Skeletal muscle satellite cell (primary cell): ENCODE data around the gene CCR3.

Source experiments
- H3K27me3 ChIP-seq: 2 replicates; pipeline ENCODE4 v1.7.0; 2013; ENCODE audit warnings: low read length; ENCODE audit not compliant: control insufficient read depth, insufficient read depth
- H3K36me3 ChIP-seq: 2 replicates; pipeline ENCODE4 v1.7.0; 2013; ENCODE audit warnings: mild to moderate bottlenecking, control low read depth, low read length; ENCODE audit not compliant: insufficient read depth
- H3K4me1 ChIP-seq: 2 replicates; pipeline ENCODE4 v1.7.0; 2013; ENCODE audit warnings: low read length; ENCODE audit not compliant: control insufficient read depth, insufficient read depth
- H3K4me2 ChIP-seq: 2 replicates; pipeline ENCODE4 v1.7.0; 2013; ENCODE audit warnings: mild to moderate bottlenecking, low read length
- H3K4me3 ChIP-seq: 2 replicates; pipeline ENCODE4 v1.7.0; 2013; ENCODE audit warnings: low read length
- H3K9ac ChIP-seq: 2 replicates; pipeline ENCODE4 v1.7.0; 2013; ENCODE audit warnings: mild to moderate bottlenecking, low read depth, low read length, moderate library complexity
- H3K9me3 ChIP-seq: replicated peaks from 2 replicates; pipeline ENCODE4 v1.7.0; 2013; ENCODE audit warnings: mild to moderate bottlenecking, control low read depth, low read length

The CCR3 gene

DNA sequence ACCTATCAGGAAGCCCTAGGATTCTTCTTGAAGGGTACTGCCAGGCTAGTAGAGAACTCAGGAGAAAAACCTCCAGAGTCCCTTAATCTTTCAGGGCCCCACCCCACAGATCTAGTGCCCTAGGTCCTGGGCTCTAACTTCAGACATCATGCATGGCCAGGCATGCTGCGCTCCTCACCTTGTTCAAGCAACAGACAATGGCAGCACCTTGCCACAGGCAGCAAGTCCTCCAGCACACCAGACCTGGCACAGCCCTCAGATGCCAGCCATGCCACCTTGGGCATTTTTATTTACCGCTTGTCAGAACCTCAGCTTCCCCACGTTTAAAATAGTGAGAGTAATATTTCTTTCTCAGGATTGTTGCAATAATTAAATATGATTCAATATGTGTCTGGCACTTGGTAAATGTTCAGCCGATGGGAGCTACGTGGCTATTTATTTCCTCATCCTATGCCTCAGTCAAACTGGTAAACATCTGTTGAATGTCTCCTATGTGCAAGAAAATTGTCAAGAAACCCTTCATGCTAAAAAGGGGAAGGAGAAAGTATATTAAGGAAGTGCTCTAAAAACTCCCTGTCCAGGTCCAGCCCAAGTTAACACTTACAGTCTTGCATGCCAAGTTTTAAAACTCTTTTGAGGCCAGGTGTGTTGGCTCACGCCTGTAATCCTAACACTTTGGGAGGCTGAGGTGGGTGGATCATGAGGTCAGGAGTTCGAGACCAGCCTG lies 19.7 kb upstream of the CCR3 start:
- peaks cover 23% of the 10 kb centered on the region for H3K27me3 ChIP-seq
- no peak overlapping the region for H3K4me3 ChIP-seq
- no peak overlapping the region for H3K4me2 ChIP-seq
- no peaks in the 10 kb centered on the region for H3K4me1 ChIP-seq
- no peaks in the 10 kb centered on the region for H3K36me3 ChIP-seq
- no peaks in the 10 kb centered on the region for H3K9me3 ChIP-seq
- no peak overlapping the region for H3K9ac ChIP-seq

DNA sequence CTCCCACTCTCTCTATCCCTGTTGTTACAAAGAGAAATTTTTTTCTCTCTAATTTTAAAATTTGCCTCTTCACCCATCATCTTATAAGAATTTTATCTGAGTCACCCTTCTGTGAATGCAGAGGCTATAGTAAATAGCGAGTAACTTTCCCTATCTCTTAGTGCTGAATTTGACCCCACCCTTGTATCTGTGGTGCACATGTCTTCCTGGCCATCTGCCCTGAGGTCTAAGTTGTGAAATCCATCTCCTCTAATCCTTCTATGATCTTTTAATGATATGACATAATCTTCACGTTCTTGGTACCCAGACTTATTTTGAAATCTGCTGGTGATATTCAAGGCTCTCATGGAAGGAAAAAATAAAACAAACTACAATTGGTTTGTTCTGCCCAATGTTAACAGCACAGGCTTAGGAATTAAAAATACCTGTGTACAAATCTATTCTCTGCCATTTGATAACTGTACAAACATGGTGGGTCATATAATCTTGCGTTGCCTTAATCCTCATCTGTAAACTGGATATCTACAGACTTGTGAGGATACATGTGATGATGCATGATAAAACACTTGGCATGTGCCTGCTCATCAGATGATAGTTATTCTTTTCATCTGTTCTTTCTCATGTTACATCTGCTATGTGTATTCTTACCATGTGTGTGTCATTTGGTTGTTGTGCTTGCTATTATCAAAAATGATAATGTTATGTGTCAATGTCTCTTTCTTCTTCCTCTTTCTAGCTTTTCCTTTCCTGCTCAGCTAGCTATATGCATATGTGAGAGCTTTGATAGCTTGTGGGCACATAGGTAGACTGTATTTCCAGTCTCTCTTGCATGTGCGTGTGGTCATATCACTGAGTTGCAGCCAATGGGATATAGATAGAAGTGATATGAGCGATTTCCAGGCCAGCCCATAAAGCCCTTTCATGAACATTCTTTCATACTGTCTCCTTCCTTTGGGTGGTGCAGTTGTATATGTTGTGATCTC lies 13.7 kb upstream of the CCR3 start:
- Histone ChIP-seq H3K4me2 (no peak overlapping the region), H3K9me3 (no peaks in the 10 kb centered on the region), H3K36me3 (no peaks in the 10 kb centered on the region), H3K9ac (no peak overlapping the region), H3K4me1 (no peaks in the 10 kb centered on the region), H3K27me3 (peaks cover 47% of the 10 kb centered on the region), H3K4me3 (no peak overlapping the region)

DNA sequence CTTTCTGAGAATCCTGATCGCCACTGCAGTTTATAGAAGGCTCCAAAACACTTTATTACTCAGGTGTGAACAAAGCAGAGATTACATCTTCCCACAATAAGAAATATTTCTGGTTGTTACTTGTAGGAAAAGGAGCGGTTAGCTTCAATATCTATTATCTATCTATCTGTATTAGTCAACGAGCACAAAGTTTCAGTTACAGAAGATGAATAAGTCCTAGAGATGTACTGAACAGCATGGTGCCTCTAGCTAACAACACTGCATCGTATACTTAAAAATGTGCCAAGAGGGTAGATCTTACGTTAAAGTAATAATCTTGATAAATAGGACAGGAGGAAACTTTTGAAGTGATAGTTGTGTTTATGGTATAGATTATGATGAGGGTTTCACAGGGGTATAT lies 10.9 kb upstream of the CCR3 start:
- Histone ChIP-seq H3K4me3 (no peak overlapping the region), H3K36me3 (no peaks in the 10 kb centered on the region), H3K4me1 (no peaks in the 10 kb centered on the region), H3K4me2 (no peak overlapping the region), H3K9me3 (no peaks in the 10 kb centered on the region), H3K27me3 (peaks cover 37% of the 10 kb centered on the region), H3K9ac (no peak overlapping the region)

DNA sequence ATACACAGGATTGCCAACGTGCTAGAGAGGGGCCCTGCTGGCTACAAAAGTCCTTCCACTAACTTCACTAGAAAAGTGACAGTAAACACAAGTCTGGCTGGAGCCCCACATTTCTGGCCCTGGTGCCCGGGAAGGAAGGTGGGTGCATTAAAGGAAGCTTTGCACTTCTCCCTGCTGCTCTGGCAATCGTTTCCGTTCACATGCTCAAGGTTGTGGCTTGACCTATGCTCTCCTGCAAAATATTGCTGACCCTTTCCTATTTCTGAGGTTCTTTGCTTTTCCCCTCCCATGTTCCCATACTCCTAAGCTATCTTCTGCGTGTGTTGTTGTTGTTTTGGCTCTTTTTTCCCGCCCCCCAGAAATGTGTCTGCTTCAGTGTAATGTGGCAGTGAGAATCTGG lies 9.1 kb upstream of the CCR3 start:
- no peaks in the 10 kb centered on the region for H3K4me1 ChIP-seq
- no peak overlapping the region for H3K4me2 ChIP-seq
- H3K9me3 ChIP-seq = no peaks in the 10 kb centered on the region
- H3K27me3 ChIP-seq = peaks cover 41% of the 10 kb centered on the region
- no peaks in the 10 kb centered on the region for H3K36me3 ChIP-seq
- no peak overlapping the region for H3K4me3 ChIP-seq
- no peak overlapping the region for H3K9ac ChIP-seq

- Histone ChIP-seq H3K9me3 (no peaks in the 10 kb centered on the region), H3K4me1 (no peaks in the 10 kb centered on the region), H3K36me3 (no peaks in the 10 kb centered on the region), H3K27me3 (peaks cover 31% of the 10 kb centered on the region), H3K4me2 (no peak overlapping the region), H3K4me3 (no peak overlapping the region), H3K9ac (no peak overlapping the region)
Measured at GRCh38 chr3:46235425-46235824, 6.8 kb upstream of the CCR3 start.

- Histone ChIP-seq H3K9me3 (no peaks in the 10 kb centered on the region), H3K4me3 (no peak overlapping the region), H3K36me3 (no peaks in the 10 kb centered on the region), H3K4me1 (no peaks in the 10 kb centered on the region), H3K27me3 (peaks cover 32% of the 10 kb centered on the region), H3K9ac (no peak overlapping the region), H3K4me2 (no peak overlapping the region)
Measured at GRCh38 chr3:46236294-46237054, 5.8 kb upstream of the CCR3 start.

DNA sequence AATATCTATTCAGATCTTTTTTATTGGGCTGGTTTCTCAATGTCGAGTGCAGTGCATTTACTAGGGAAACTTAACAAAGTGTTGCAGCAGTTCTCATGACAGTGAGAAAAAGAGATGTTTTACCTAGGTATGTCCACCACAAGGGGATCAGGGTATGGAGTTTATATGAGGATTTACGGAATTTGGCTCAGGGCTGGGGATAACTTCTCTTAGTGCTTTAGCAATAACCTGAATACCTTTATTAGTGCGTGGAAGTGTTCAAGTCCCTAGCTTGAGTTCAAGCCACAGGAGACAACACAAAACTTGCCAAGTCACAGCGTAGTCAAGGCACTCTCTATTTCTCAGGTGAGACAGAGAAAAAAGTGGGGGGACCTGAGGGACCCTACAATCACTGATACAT lies 3.9 kb upstream of the CCR3 start:
- Histone ChIP-seq H3K9me3 (no peaks in the 10 kb centered on the region), H3K4me3 (no peak overlapping the region), H3K27me3 (peaks cover 28% of the 10 kb centered on the region), H3K9ac (no peak overlapping the region), H3K36me3 (no peaks in the 10 kb centered on the region), H3K4me2 (no peak overlapping the region), H3K4me1 (no peaks in the 10 kb centered on the region)

DNA sequence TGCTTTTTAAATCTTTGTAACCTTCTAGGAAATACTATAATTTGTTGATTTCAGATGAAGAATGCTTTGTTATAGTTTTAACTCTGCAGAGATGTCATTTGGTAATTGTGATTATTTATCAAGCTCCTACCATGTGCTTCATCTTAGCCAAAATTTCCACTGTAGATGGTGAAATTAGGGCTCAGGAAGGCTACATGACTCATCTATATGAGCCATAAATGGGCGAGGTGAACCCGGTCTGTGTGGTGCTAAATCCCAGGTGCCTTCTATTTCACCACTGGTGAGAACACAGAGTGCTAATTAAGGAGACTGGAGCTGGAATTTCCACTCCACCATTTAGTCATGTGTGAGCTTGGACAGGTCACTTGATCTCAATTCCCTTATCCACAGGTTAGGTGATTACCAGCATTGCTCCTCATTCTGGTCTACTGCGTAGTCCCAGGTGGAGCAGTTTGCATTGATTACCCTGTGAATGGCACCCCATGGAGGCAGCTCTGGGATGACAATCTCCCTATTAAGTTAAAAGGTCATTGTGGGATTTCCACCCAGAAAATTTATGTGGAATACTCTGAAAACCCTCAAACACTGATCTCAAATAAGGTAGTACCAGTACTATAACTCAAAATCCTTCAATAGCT lies 2.8 kb upstream of the CCR3 start:
- Histone ChIP-seq H3K9ac (no peak overlapping the region), H3K4me3 (no peak overlapping the region), H3K9me3 (no peaks in the 10 kb centered on the region), H3K27me3 (peaks cover 26% of the 10 kb centered on the region), H3K4me1 (no peaks in the 10 kb centered on the region), H3K36me3 (no peaks in the 10 kb centered on the region), H3K4me2 (no peak overlapping the region)

GRCh38 chr3:46239952-46240351 lies 2.3 kb upstream of the CCR3 start:
- H3K27me3 ChIP-seq = peaks cover 23% of the 10 kb centered on the region
- H3K4me2 ChIP-seq = no peak overlapping the region
- H3K4me3 ChIP-seq = no peak overlapping the region
- H3K9me3 ChIP-seq = no peaks in the 10 kb centered on the region
- H3K4me1 ChIP-seq = no peaks in the 10 kb centered on the region
- no peak overlapping the region for H3K9ac ChIP-seq
- H3K36me3 ChIP-seq = no peaks in the 10 kb centered on the region

GRCh38 chr3:46243560-46243959 lies 1.3 kb downstream of the CCR3 start:
- H3K4me2 ChIP-seq = no peak overlapping the region
- no peak overlapping the region for H3K4me3 ChIP-seq

DNA sequence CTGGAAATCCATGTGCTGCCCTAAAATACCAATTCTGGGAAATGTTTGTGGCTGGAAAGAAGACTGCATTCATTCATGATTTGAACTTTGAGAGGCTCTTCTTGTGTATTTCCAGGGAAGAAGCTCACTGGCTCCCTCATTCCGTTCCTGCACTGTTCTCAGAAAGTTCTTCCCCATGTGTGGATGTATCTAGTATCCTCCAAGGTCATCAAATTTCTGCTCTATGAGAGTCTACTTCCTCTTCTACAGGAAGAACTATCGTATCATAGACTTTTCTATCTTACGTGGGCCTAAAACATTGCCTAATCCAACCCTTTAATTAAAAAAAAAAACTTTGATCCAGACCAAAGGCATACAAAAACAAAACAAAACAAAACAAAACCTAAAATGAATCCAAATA lies 2.9 kb downstream of the CCR3 start:
- H3K27me3 ChIP-seq = peaks cover 12% of the 10 kb centered on the region
- H3K4me1 ChIP-seq = no peaks in the 10 kb centered on the region
- H3K9ac ChIP-seq = no peak overlapping the region
- H3K4me2 ChIP-seq = no peak overlapping the region
- no peaks in the 10 kb centered on the region for H3K9me3 ChIP-seq
- no peaks in the 10 kb centered on the region for H3K36me3 ChIP-seq
- H3K4me3 ChIP-seq = no peak overlapping the region

More at GRCh38 chr3:46243560-46243959, 1.3 kb downstream of the CCR3 start:
- H3K36me3 ChIP-seq = no peaks in the 10 kb centered on the region
- no peaks in the 10 kb centered on the region for H3K9me3 ChIP-seq
- H3K9ac ChIP-seq = no peak overlapping the region
- no peaks in the 10 kb centered on the region for H3K4me1 ChIP-seq
- H3K27me3 ChIP-seq = peaks cover 15% of the 10 kb centered on the region
